Nephron progenitor cell (in vitro differentiated cells): ENCODE measurements around the gene SIKE1.

Experiments
- DNase-seq: peaks from one replicate; pipeline ENCODE4 v3.0.0; 2021
- H3K27ac Mint-ChIP-seq: 2 replicates; pipeline ENCODE4 v1.8.0; 2021; ENCODE audit warnings: mild to moderate bottlenecking, moderate library complexity, mixed read lengths
- H3K27me3 Mint-ChIP-seq: 2 replicates; pipeline ENCODE4 v1.8.0; 2021; ENCODE audit warnings: mild to moderate bottlenecking, low read depth, mixed read lengths; ENCODE audit not compliant: poor library complexity
- H3K36me3 Mint-ChIP-seq: 2 replicates; pipeline ENCODE4 v1.8.0; 2021; ENCODE audit warnings: low read depth, mixed read lengths
- H3K4me1 Mint-ChIP-seq: 2 replicates; pipeline ENCODE4 v1.8.0; 2021; ENCODE audit warnings: mixed read lengths
- H3K4me3 Mint-ChIP-seq: 2 replicates; pipeline ENCODE4 v1.8.0; 2021; ENCODE audit warnings: mild to moderate bottlenecking, moderate library complexity, mixed read lengths
- H3K9me3 Mint-ChIP-seq: 2 replicates; pipeline ENCODE4 v1.8.0; 2021; ENCODE audit warnings: mild to moderate bottlenecking, moderate library complexity, mixed read lengths
- TF ChIP-seq, protein P1 (sequence below): fragments of 200-600 bp; sonication (generic); IDR thresholded peaks from 2 replicates; pipeline ENCODE4 v1.5.0; 2021; ENCODE audit warnings: antibody characterized with exemption

The SIKE1 gene

DNA sequence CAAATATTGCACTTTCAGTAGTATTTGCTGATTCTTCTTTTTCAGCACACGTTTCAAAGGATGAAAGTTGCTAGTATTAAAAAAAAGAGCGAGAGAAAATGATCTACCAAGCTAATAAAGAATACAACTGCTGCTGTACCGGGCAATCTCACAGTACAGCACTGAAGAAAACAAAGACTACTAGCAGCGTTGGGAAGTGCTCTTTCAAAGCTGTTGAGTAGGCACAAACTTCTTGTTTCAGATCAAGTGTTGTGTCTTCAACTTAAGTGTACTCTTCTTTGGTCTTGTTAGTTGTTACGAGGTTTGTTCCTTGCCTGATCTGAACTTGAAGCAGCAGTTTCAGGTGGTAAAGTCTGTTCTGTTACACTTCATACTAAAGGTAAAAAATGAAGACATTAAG is 30.6 kb downstream of the SIKE1 start:
- TF ChIP-seq, protein P1, sequence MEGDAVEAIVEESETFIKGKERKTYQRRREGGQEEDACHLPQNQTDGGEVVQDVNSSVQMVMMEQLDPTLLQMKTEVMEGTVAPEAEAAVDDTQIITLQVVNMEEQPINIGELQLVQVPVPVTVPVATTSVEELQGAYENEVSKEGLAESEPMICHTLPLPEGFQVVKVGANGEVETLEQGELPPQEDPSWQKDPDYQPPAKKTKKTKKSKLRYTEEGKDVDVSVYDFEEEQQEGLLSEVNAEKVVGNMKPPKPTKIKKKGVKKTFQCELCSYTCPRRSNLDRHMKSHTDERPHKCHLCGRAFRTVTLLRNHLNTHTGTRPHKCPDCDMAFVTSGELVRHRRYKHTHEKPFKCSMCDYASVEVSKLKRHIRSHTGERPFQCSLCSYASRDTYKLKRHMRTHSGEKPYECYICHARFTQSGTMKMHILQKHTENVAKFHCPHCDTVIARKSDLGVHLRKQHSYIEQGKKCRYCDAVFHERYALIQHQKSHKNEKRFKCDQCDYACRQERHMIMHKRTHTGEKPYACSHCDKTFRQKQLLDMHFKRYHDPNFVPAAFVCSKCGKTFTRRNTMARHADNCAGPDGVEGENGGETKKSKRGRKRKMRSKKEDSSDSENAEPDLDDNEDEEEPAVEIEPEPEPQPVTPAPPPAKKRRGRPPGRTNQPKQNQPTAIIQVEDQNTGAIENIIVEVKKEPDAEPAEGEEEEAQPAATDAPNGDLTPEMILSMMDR: no peak
- no peak for DNase-seq
- Mint-ChIP-seq H3K4me1 (peaks cover 40% of the 10 kb centered on the region), H3K27me3 (no peaks in the 10 kb centered on the region), H3K9me3 (no peaks in the 10 kb centered on the region), H3K4me3 (no peak overlapping the region), H3K36me3 (peaks cover 47% of the 10 kb centered on the region), H3K27ac (no peak overlapping the region)

DNA sequence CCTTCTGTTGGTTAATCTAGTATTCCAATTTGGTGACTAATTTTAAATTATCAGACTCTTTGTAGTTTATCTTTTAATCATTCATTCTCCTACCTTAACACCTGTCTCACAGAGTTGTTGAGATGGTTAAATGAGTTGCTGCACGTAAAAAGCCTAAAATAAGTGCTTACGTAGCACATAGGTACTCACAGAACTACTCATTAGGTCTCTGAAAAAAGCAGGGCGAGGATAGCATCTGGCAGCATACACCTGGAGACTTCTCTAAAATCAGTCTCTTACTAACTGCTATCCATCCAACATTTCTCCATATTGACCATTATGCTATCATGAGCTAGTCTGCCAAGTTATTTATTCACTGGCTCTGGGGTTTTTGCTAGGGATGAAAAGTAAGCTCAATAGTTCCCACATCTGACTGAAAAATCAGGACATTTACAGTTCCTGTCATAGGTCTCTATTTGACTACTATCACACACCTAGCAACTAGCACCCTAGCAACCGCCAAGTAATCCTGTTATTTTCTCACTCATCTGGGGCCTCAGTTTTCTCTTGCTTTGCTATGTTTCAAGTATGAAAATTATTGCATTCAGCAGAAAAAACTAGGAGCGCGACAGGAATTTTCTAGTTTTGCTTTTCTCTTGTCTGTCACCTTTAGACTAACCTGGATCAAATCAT is 33.9 kb downstream of the SIKE1 start:
- no peak overlapping the region for H3K4me3 Mint-ChIP-seq
- H3K9me3 Mint-ChIP-seq: no peaks in the 10 kb centered on the region
- H3K27me3 Mint-ChIP-seq: no peaks in the 10 kb centered on the region
- peaks cover 17% of the 10 kb centered on the region for H3K4me1 Mint-ChIP-seq
- no peak overlapping the region for H3K27ac Mint-ChIP-seq
- DNase-seq: no peak
- H3K36me3 Mint-ChIP-seq: peaks cover 80% of the 10 kb centered on the region
- TF ChIP-seq, protein P1: no peak

DNA sequence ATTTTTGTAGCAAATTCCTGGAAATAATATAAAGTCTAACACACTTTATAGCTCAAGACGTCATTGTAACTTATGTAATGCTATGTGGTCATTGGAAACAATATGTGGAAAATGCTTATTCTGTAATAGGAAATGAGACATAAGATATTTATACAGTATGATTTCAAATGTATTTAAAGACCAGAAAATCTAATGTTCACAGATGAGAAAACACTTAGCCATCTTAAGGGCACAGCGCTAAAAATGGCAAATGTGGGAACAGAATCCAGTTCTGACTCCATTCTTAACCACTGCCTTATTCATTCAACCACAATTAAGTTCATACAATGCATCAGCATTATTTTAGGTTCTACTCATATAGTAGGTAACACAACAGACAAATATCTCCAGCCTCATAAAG is 35.2 kb downstream of the SIKE1 start:
- TF ChIP-seq, protein P1: no peak
- H3K9me3 Mint-ChIP-seq: no peaks in the 10 kb centered on the region
- no peak overlapping the region for H3K27ac Mint-ChIP-seq
- no peak for DNase-seq
- H3K4me3 Mint-ChIP-seq: no peak overlapping the region
- peaks cover 86% of the 10 kb centered on the region for H3K36me3 Mint-ChIP-seq
- H3K27me3 Mint-ChIP-seq: no peaks in the 10 kb centered on the region
- H3K4me1 Mint-ChIP-seq: peaks cover 4% of the 10 kb centered on the region

DNA sequence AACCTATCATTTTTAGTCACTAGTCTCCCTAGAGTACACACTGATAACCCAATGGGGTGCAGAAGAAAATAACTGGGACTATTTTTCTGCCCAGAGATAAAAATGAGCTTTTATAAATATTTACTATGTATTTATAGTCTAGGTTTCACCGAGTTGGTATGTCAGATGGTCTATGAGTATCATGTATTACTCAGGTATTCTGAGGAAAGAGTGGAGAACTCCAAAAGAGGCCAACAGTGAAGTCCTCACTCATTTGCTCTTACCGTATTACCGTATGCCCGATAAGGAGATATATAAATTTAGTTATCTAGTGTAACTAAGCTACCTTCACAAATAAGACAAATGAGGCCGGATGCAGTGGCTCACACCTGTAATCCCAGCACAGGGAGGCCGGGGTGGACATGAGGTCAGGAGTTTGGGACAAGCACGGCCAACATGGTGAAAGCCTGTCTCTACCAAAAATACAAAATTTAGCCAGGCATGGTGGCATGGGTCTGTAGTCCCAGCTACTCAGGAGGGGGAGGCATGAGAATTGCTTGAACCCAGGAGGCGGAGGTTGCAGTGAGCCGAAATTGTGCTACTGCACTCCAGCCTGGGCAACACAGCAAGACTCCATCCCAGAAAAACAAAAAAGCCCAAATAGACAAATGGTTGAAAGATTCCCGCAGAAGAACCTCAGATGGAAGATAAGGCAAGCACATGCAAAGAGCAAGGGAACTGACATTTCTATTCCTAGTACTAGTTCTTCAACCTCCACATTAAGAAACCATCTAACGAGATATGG is 38.3 kb downstream of the SIKE1 start:
- TF ChIP-seq, protein P1: no peak
- Mint-ChIP-seq H3K9me3 (no peaks in the 10 kb centered on the region), H3K4me3 (no peak overlapping the region), H3K36me3 (peaks cover 82% of the 10 kb centered on the region), H3K27me3 (no peaks in the 10 kb centered on the region), H3K4me1 (no peaks in the 10 kb centered on the region), H3K27ac (no peak overlapping the region)
- DNase-seq: no peak

DNA sequence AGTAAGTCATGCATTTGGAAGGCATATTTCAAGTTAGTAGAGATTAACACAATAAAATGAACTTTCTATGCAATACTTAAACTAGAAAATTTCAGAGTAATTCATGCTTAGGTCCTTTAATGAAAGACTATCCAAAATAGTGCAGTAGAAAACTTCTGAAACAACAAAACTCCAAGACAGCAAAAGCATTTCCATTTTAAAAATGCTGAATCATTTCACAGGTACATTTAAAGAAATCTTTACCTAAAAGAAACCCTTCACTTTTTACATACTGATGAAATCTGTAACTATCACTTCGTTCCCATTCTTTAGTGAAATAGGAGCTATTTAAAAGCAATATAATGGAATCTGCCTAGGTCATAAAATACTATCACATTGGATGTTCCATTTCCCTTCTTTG is 40.2 kb downstream of the SIKE1 start:
- no peaks in the 10 kb centered on the region for H3K9me3 Mint-ChIP-seq
- TF ChIP-seq, protein P1: no peak
- H3K4me1 Mint-ChIP-seq: no peaks in the 10 kb centered on the region
- peaks cover 82% of the 10 kb centered on the region for H3K36me3 Mint-ChIP-seq
- no peak for DNase-seq
- H3K27me3 Mint-ChIP-seq: no peaks in the 10 kb centered on the region
- no peak overlapping the region for H3K4me3 Mint-ChIP-seq
- no peak overlapping the region for H3K27ac Mint-ChIP-seq
